HG03432 (cell line): ENCODE measurements around the gene CMIP.

Experiments used
- ATAC-seq: cut with Tn5 transposase; IDR thresholded peaks from one replicate; pipeline ENCODE4 v1.9.1; 2021; ENCODE audit warnings: mild to moderate bottlenecking, moderate library complexity; ENCODE audit not compliant: unreplicated experiment

Gene CMIP

GRCh38 chr16:81458827-81459598, 14.4 kb downstream of the CMIP start:
- no peak for ATAC-seq

GRCh38 chr16:81460075-81460474, 15.5 kb downstream of the CMIP start:
- no peak for ATAC-seq

GRCh38 chr16:81461243-81461642, 16.6 kb downstream of the CMIP start:
- ATAC-seq: no peak

- ATAC-seq: no peak
Measured at GRCh38 chr16:81461766-81462165, 17.2 kb downstream of the CMIP start.

- no peak for ATAC-seq
Measured at GRCh38 chr16:81462683-81463082, 18.1 kb downstream of the CMIP start.

GRCh38 chr16:81463296-81463890, 18.8 kb downstream of the CMIP start:
- no peak for ATAC-seq

GRCh38 chr16:81464279-81464678, 19.7 kb downstream of the CMIP start:
- ATAC-seq: no peak

- no peak for ATAC-seq
Measured at GRCh38 chr16:81465375-81465943, 20.9 kb downstream of the CMIP start.

GRCh38 chr16:81466356-81466980, 21.9 kb downstream of the CMIP start:
- no peak for ATAC-seq

- no peak for ATAC-seq
Measured at GRCh38 chr16:81467072-81467471, 22.5 kb downstream of the CMIP start.

- ATAC-seq: no peak
Measured at GRCh38 chr16:81467815-81468214, 23.2 kb downstream of the CMIP start.

GRCh38 chr16:81468269-81468902, 23.8 kb downstream of the CMIP start:
- no peak for ATAC-seq

GRCh38 chr16:81469183-81469677, 24.6 kb downstream of the CMIP start:
- ATAC-seq: no peak

GRCh38 chr16:81469710-81470535, 25.3 kb downstream of the CMIP start:
- peak; percentile 93 for ATAC-seq

GRCh38 chr16:81470796-81471636, 26.4 kb downstream of the CMIP start:
- no peak for ATAC-seq

- no peak for ATAC-seq
Measured at GRCh38 chr16:81471882-81472281, 27.3 kb downstream of the CMIP start.

- no peak for ATAC-seq
Measured at GRCh38 chr16:81472391-81472790, 27.8 kb downstream of the CMIP start.

- no peak for ATAC-seq
Measured at GRCh38 chr16:81473066-81473488, 28.5 kb downstream of the CMIP start.

GRCh38 chr16:81473558-81473957, 28.9 kb downstream of the CMIP start:
- ATAC-seq: no peak
